GM18517 (cell line): ENCODE data around the gene MORF4L1.
"Not testable (repeated sequence)": the region's sequence is repeated elsewhere in the genome, so short reads cannot be mapped to it uniquely, and the experiment has no call there.

Experiments
- ATAC-seq: cut with Tn5 transposase; IDR thresholded peaks from one replicate; pipeline ENCODE4 v1.9.1; 2021; ENCODE audit warnings: mild to moderate bottlenecking, moderate library complexity; ENCODE audit not compliant: unreplicated experiment

MORF4L1 gene

GRCh38 chr15:78855746-78856145 is 16.9 kb upstream of the MORF4L1 start:
- no peak for ATAC-seq

GRCh38 chr15:78859971-78860719 is 12.5 kb upstream of the MORF4L1 start:
- ATAC-seq, result peak; percentile 74

- ATAC-seq, result not testable (repeated sequence)
Observed at GRCh38 chr15:78865585-78865984, 7.1 kb upstream of the MORF4L1 start.

GRCh38 chr15:78866031-78866430 is 6.7 kb upstream of the MORF4L1 start:
- ATAC-seq, result not testable (repeated sequence)

- no peak for ATAC-seq
Observed at GRCh38 chr15:78866803-78867202, 5.9 kb upstream of the MORF4L1 start.

GRCh38 chr15:78868366-78868765 is 4.3 kb upstream of the MORF4L1 start:
- ATAC-seq, result no peak

GRCh38 chr15:78871483-78872127 is 1.1 kb upstream of the MORF4L1 start:
- ATAC-seq, result not testable (repeated sequence)

- ATAC-seq, result peak; percentile 62
Observed at GRCh38 chr15:78872972-78873792, 492 bp downstream of the MORF4L1 start.

- ATAC-seq, result no peak
Observed at GRCh38 chr15:78873793-78874765, 1.4 kb downstream of the MORF4L1 start.

- no peak for ATAC-seq
Observed at GRCh38 chr15:78875107-78875914, 2.6 kb downstream of the MORF4L1 start.

- not testable (repeated sequence) for ATAC-seq
Observed at GRCh38 chr15:78876954-78877353, 4.3 kb downstream of the MORF4L1 start.

- ATAC-seq, result no peak
Observed at GRCh38 chr15:78878356-78878755, 5.7 kb downstream of the MORF4L1 start.

- ATAC-seq, result no peak
Observed at GRCh38 chr15:78879517-78880241, 7.0 kb downstream of the MORF4L1 start.

- no peak for ATAC-seq
Observed at GRCh38 chr15:78880242-78880533, 7.5 kb downstream of the MORF4L1 start.

GRCh38 chr15:78880813-78881212 is 8.1 kb downstream of the MORF4L1 start:
- ATAC-seq, result no peak

- no peak for ATAC-seq
Observed at GRCh38 chr15:78881681-78882080, 9.0 kb downstream of the MORF4L1 start.

GRCh38 chr15:78889000-78889399 is 16.3 kb downstream of the MORF4L1 start:
- ATAC-seq, result no peak

- no peak for ATAC-seq
Observed at GRCh38 chr15:78893538-78893937, 20.8 kb downstream of the MORF4L1 start.

- no peak for ATAC-seq
Observed at GRCh38 chr15:78895471-78895870, 22.8 kb downstream of the MORF4L1 start.
